Endodermal cell (in vitro differentiated cells): ENCODE results near the gene CHMP4B. TPM values are rescaled to one million over a fixed set of nuclear protein-coding genes. Genes with fewer than 3 reads are reported as not detected.

Experiments used
- DNase-seq: peaks from one replicate; pipeline ENCODE4 v3.0.0-alpha.2; 2017
- H3K27ac ChIP-seq: 2 replicates; pipeline ENCODE4 v1.5.1; 2013; ENCODE audit warnings: mild to moderate bottlenecking, low read depth, low read length, moderate library complexity
- H3K27me3 ChIP-seq: 2 replicates; pipeline ENCODE4 v1.6.1; 2013; ENCODE audit warnings: mild to moderate bottlenecking, low read length, moderate library complexity; ENCODE audit not compliant: insufficient read depth, control insufficient read depth, poor library complexity, severe bottlenecking
- H3K36me3 ChIP-seq: 2 replicates; pipeline ENCODE4 v1.7.0; 2013; ENCODE audit warnings: mild to moderate bottlenecking, low read length, moderate library complexity; ENCODE audit not compliant: control insufficient read depth, insufficient read depth
- H3K4me1 ChIP-seq: one replicate; pipeline ENCODE4 v1.7.0; 2013; ENCODE audit warnings: low read length; ENCODE audit not compliant: control insufficient read depth, insufficient read depth
- H3K4me3 ChIP-seq: 2 replicates; pipeline ENCODE4 v1.5.1; 2013; ENCODE audit warnings: mild to moderate bottlenecking, low read length, moderate library complexity
- H3K9ac ChIP-seq: 2 replicates; pipeline ENCODE4 v1.6.1; 2013; ENCODE audit warnings: mild to moderate bottlenecking, low read length, moderate library complexity; ENCODE audit not compliant: poor library complexity, severe bottlenecking; ENCODE audit errors: extremely low read depth
- H3K9me3 ChIP-seq: 2 replicates; pipeline ENCODE4 v1.6.1; 2013; ENCODE audit warnings: mild to moderate bottlenecking, low read length, moderate library complexity; ENCODE audit not compliant: control insufficient read depth
- H3K27ac Mint-ChIP-seq: 2 replicates; pipeline ENCODE4 v1.8.0; 2020; ENCODE audit warnings: mixed read lengths
- H3K27me3 Mint-ChIP-seq: 2 replicates; pipeline ENCODE4 v1.8.0; 2021; ENCODE audit warnings: mild to moderate bottlenecking, mixed read lengths; ENCODE audit not compliant: insufficient read depth
- H3K36me3 Mint-ChIP-seq: 2 replicates; pipeline ENCODE4 v1.8.0; 2020; ENCODE audit warnings: low read depth, mixed read lengths
- H3K4me1 Mint-ChIP-seq: 2 replicates; pipeline ENCODE4 v1.8.0; 2020; ENCODE audit warnings: mixed read lengths
- H3K4me3 Mint-ChIP-seq: 2 replicates; pipeline ENCODE4 v1.8.0; 2020; ENCODE audit warnings: mild to moderate bottlenecking, moderate library complexity, mixed read lengths
- H3K9me3 Mint-ChIP-seq: 2 replicates; pipeline ENCODE4 v1.8.0; 2020; ENCODE audit warnings: mild to moderate bottlenecking, mixed read lengths
- CTCF ChIP-seq: fragments of 200-600 bp; sonication (generic); conservative IDR thresholded peaks from 2 replicates; pipeline ENCODE4 v1.5.0; 2021; ENCODE audit warnings: antibody characterized with exemption, mild to moderate bottlenecking
- WGBS, 2 experiments: methylation state at CpG; one replicate each; pipeline versions ENCODE4 v1.1.5 to v1.1.7; 2013; ENCODE audit warnings: missing lambda C conversion rate in 2 of 2, mixed read lengths in 1 of 2; ENCODE audit not compliant: insufficient coverage in 1 of 2, insufficient read length in 1 of 2; 5-methylcytosine and 5-hydroxymethylcytosine counted together
- total RNA-seq, 2 donors: library from RNA; stranded (reverse); fragmentation: NEBNext Ultra II Directional in 1 of 2; extraction: Animal tissue kit (Norgen Biotek cat#: 25700) in 1 of 2; gene quantifications; 2 replicates in 1 of 2; 3 replicates in 1 of 2; pipeline ENCODE4 v1.2.1, GENCODE V29; 2021

Gene CHMP4B
- total RNA-seq, 2 donors from 2014 or later = 81.5 to 116 TPM

- Mint-ChIP-seq H3K4me3 (no peak overlapping the region), H3K27ac (no peak overlapping the region), H3K36me3 (no peaks in the 10 kb centered on the region), H3K9me3 (peaks cover 27% of the 10 kb centered on the region), H3K4me1 (peaks cover 6% of the 10 kb centered on the region), H3K27me3 (peaks cover 2% of the 10 kb centered on the region)
- H3K4me3 ChIP-seq = no peak overlapping the region
- 84 to 92% methylated on average over 5 to 6 of the region's 6 CpGs for whole genome bisulfite sequencing, 2 experiments
- TF ChIP-seq CTCF = no peak
- no peak for DNase-seq
- H3K27me3 ChIP-seq = no peaks in the 10 kb centered on the region
- H3K9ac ChIP-seq = no peak overlapping the region
- H3K9me3 ChIP-seq = peaks cover 8% of the 10 kb centered on the region
- H3K36me3 ChIP-seq = no peaks in the 10 kb centered on the region
- H3K27ac ChIP-seq = no peak overlapping the region
- H3K4me1 ChIP-seq = peaks cover 5% of the 10 kb centered on the region
Observed at GRCh38 chr20:33883164-33883563, 72.0 kb downstream of the CHMP4B start.

DNA sequence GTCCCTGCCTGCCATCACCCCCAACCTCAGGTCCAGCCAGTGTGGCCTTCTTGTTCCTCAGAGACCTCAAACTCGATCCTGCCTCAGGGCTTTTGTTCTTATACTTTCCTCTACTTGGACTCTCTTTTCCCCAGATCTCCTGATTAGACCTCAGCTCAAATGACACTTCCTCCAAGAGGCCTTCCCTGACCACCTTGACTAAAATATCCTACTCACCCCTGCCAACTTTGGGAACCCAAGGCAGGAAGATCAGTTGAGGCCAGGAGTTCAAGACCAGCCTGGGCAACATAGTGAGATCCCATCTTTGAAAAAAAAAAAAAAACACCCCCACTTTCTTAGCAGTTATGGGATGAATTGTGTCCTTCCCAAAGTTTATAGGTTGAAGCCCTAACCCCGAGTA is 73.5 kb downstream of the CHMP4B start:
- Histone ChIP-seq H3K4me1 (peaks cover 5% of the 10 kb centered on the region), H3K27ac (no peak overlapping the region), H3K9me3 (peaks cover under 1% of the 10 kb centered on the region), H3K36me3 (no peaks in the 10 kb centered on the region), H3K27me3 (no peaks in the 10 kb centered on the region), H3K4me3 (no peak overlapping the region), H3K9ac (no peak overlapping the region)
- no peak overlapping the region for H3K4me3 Mint-ChIP-seq
- no peaks in the 10 kb centered on the region for H3K36me3 Mint-ChIP-seq
- TF ChIP-seq CTCF = no peak
- no peaks in the 10 kb centered on the region for H3K27me3 Mint-ChIP-seq
- DNase-seq = no peak
- H3K4me1 Mint-ChIP-seq = peaks cover 6% of the 10 kb centered on the region
- peak overlapping the region; percentile 16 for H3K27ac Mint-ChIP-seq
- 91 to 92% methylated on average over 2 of the region's 2 CpGs for WGBS, 2 experiments
- peaks cover 15% of the 10 kb centered on the region for H3K9me3 Mint-ChIP-seq

DNA sequence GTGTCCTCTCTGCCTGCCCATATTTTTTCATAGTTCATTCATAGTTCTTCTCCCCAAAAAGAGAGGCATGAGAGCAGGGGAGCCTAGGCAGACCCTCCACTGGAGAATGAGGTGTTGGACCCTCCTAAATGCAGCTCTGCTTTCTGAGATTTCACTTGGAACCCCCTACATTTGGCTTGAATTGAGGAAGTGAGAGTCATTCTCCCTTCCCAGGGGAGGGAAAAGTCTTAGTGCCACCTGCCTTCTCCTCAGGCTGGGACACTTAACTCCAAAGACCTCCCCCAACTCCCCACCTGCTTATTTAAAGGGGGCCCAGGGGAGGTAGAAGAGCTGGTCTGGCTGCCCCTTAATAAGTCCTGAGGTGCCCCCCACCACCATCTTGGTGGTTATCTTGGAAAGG is 78.2 kb downstream of the CHMP4B start:
- Histone ChIP-seq H3K36me3 (no peaks in the 10 kb centered on the region), H3K9me3 (no peaks in the 10 kb centered on the region), H3K4me1 (peaks cover 2% of the 10 kb centered on the region), H3K9ac (no peak overlapping the region), H3K27me3 (no peaks in the 10 kb centered on the region), H3K4me3 (no peak overlapping the region), H3K27ac (no peak overlapping the region)
- H3K27me3 Mint-ChIP-seq = peaks cover 7% of the 10 kb centered on the region
- H3K36me3 Mint-ChIP-seq = no peaks in the 10 kb centered on the region
- H3K27ac Mint-ChIP-seq = no peak overlapping the region
- no peak overlapping the region for H3K4me3 Mint-ChIP-seq
- no peak for TF ChIP-seq CTCF
- no peak for DNase-seq
- peaks cover 13% of the 10 kb centered on the region for H3K9me3 Mint-ChIP-seq
- H3K4me1 Mint-ChIP-seq = peaks cover 3% of the 10 kb centered on the region
